Panc1 (cell line): ENCODE data around the gene ORMDL2.

Experiments used
- CTCF ChIP-seq: fragments of 450-650 bp; IDR thresholded peaks from 2 replicates; pipeline ENCODE4 v1.5.1; 2017; ENCODE audit warnings: mild to moderate bottlenecking
- POLR2AphosphoS5 ChIP-seq: IDR thresholded peaks from 2 replicates; pipeline ENCODE4 v1.6.1; 2012; ENCODE audit warnings: mild to moderate bottlenecking, low read depth, low read length, moderate library complexity
- REST ChIP-seq, 2 experiments: IDR thresholded peaks; 2 replicates each; pipeline ENCODE4 v1.6.1; 2011 to 2012; ENCODE audit warnings: low read depth in 2 of 2, control low read depth in 1 of 2, low read length in 1 of 2, mild to moderate bottlenecking in 1 of 2, moderate library complexity in 1 of 2; ENCODE audit not compliant: insufficient read depth in 1 of 2
- TCF7L2 ChIP-seq: IDR thresholded peaks from 2 replicates; pipeline ENCODE4 v1.6.1; 2011; ENCODE audit warnings: mild to moderate bottlenecking, low read depth, low read length, inconsistent platforms

- TF ChIP-seq CTCF (no peak), REST (IDR thresholded peaks at IDR 0.05; ENCODE audit: insufficient read depth in 1 of 2, low read depth in 2 of 2, low read length in 1 of 2) (no peak), POLR2AphosphoS5 (no peak), TCF7L2 (no peak)
These were observed 20.5 kb downstream of the ORMDL2 start for GRCh38 chr12:55838361-55838760.
